GM21515 (cell line): ENCODE measurements around the gene ACVRL1.
"Not testable (repeated sequence)": the region's sequence is repeated elsewhere in the genome, so short reads cannot be mapped to it uniquely, and the experiment has no call there.

Experiments
- ATAC-seq: cut with Tn5 transposase; IDR thresholded peaks from one replicate; pipeline ENCODE4 v1.9.1; 2021; ENCODE audit not compliant: unreplicated experiment

ACVRL1 gene

GRCh38 chr12:51874000-51874399, 33.3 kb upstream of the ACVRL1 start:
- no peak for ATAC-seq

DNA sequence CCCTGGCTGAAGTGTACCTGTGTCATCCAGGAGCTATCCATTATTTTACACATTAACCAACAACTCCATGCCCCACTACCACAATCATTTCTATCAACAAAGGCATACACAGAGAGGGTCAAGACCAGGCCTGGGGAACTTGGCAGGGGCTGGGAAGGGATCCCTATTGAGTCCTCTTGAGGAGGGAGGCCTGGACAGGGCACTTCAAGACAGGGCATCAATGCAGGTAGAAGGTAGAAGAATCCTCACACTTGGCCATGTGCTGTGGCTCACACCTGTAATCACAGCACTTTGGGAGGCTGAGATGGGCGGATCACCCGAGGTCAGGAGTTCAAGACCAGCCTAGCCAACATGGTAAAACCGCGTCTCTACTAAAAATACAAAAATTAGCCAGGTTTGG, 32.8 kb upstream of the ACVRL1 start:
- no peak for ATAC-seq

GRCh38 chr12:51879102-51879501, 28.2 kb upstream of the ACVRL1 start:
- no peak for ATAC-seq

DNA sequence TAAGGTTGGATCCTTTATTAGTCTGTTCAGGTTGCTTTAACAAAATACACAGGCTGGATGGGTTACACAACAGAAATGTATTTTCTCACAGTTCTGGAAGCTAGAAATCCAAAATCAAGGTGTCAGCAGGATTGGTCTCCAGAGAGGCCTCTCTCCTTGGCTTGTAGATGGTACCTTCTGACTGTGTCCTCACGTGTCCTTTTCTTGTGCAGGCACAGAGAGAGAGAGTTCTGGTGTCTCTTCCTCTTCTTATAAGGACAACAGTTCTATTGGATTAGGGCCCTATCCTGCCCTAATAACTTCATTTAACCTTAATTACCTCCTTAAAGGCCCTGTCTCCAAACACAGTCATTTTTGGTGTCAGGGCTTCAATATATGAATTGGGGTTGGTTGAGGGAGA, 24.0 kb upstream of the ACVRL1 start:
- no peak for ATAC-seq

DNA sequence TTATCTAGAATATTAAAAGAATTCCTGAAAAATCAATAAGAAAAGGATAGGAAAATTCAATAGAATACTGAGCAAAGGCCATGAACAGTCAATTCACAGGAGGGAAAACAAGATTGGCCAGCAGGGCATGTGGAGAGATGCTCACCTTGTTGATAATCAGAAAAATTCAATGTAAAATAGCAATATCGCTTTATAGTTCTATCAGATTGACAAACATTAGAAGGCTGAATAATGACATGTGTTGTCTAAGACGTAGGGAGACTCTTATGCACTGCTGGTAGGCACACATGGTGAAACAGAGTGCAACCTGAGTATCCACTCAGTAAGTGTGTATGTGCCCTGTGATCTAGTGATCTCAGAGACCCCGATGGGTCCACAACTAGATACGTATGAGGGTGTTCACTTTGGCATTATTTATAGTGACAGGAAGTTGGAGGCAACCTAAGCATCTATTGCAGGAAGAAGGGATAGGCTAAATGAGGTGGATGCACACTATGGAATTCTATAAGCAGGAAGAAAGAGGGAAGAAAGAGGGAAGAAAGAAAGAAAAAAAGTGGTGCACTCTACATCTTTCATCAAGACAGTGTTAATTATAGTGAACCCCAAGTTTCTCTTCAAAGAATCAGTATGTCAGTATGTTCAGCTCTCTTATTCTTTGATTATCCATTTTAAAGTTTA, 23.2 kb upstream of the ACVRL1 start:
- ATAC-seq, result no peak

- ATAC-seq, result no peak
Measured at GRCh38 chr12:51884676-51885229, 22.6 kb upstream of the ACVRL1 start.

GRCh38 chr12:51885294-51886020, 21.8 kb upstream of the ACVRL1 start:
- not testable (repeated sequence) for ATAC-seq

GRCh38 chr12:51886021-51886710, 21.1 kb upstream of the ACVRL1 start:
- no peak for ATAC-seq

DNA sequence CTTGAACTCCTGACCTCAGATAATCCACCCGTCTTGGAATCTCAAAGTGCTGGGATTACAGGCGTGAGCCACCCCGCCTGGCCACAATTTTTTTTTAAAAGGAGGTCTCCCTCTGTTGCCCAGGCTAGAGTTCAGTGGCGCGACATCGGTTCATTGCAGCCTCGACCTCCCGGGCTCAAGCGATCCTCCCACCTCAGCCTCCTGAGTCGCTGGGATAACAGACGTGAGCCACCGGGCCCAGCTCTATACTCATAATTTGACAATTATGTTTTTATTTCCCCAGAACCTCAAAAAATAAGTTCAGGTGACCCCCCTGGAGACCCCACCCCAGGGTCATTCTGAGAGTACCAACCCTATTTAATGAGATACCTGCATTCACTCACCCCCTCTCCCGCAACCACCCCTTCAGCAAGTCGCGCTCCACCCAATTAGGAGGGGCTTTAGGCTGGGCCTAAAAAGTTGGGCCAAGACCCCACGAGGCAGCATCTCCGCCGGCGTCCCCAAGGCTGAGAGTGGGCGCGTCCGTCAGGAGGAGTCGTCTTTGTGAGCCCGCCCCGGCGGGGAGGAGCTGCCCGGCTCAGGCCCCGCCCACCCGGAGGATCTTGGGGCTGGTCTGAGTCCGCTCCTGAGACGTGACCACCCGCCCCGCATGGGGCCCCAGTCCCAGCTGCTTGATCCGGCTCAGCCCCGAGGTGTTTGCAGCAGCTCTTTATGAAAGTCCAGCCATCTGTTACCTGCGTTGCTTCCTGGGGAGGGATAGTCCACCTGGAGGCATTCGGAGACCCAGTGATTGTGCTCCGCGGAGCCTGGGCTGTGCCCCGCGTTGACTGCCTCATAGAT, 19.6 kb upstream of the ACVRL1 start, which contains the start of gene ANKRD33:
ANKRD33 (plus strand) TSS at position 628 of the 840 bp plus-strand sequence; CDS start at position 712, 84 bp downstream.
- no peak for ATAC-seq

DNA sequence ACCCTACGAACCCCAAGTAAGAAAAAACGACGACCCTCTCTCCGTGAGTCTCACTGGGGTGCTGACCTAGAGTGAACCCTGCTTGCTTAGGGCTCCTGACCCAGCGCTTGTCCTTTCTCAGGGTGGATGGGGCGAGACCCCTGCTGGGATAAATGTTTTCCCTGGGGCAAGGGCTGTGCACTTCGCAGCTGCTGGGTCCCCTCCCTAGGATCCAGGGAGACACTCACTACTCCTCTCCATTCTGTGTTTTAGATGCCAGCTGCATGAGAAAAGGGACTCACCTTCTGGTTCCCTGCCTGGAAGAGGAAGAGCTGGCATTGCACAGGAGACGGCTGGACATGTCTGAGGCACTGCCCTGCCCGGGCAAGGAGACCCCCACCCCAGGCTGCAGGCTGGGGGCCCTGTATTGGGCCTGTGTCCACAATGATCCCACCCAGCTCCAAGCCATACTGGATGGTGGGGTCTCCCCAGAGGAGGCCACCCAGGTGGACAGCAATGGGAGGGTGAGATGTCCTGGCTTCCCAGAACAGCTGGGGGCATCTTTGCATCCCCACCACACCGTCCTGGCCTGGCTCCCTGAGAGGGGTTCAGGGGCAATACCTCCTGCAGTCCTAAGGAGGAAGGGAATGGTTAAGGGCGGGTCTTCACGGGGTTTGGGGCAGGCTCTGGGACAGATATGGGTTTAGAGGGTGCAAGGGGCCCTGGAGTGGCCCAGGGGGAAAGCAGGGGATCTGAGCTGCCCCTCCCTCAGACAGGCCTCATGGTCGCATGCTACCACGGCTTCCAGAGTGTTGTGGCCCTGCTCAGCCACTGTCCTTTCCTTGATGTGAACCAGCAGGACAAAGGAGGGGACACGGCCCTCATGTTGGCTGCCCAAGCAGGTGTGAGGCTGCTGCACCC, 18.7 kb upstream of the ACVRL1 start:
- no peak for ATAC-seq

DNA sequence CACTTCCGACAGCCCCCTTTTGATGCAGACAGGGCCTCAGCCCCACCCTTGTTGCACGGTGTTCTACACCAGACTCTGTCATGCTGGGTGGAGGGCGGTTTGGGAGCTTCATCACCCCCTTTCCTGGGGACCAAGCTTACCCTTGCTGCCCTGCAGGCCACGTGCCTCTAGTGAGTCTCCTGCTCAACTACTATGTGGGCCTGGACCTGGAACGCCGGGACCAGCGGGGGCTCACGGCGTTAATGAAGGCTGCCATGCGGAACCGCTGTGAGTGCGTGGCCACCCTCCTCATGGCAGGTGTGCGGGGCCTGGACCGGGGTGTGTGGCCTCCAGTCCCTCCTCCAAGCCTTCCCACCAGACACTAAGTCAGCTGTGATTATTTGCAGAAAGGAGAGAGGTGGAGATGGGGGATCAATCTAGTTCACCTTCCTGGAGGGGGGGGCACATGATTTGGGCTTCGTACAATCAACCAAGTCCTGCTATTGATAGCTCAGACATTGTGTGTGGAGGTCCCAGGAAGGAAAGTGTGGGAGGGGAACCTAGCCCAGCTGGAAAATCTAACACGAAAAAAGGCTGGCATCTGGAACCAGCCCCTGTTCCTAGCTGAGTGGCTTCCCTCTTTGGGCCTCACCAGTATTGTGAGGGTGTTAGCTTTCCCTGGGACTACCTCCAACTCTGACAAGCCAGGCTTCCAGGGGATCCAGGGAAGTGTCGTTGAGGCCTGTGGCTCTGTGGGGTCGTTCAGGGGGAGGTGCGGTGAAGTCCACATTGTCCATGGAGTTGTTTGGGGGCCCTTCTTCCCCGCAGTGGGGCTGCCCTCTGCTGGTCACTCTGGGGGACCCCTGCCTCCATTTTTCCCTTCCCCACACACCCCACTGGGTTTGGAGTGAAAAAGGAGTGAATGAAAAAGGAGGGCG, 17.8 kb upstream of the ACVRL1 start:
- ATAC-seq, result no peak

DNA sequence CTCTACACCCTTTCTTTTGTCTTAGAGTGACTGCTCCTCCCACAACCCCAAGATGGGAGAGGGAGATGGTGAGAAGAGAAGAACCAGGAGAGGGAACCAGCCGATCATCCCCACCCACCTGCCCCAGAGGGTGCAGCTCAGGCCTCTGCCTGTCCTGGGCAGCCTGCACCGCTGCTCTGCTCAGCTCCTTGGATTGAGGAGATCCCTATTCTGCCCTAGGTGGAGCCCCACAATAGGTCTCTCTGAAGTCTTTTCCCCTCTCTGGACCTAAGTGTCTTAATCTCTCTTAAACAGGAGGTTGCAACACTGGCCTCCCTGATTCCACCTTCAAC, 17.2 kb upstream of the ACVRL1 start:
- no peak for ATAC-seq

GRCh38 chr12:51890511-51891171, 16.7 kb upstream of the ACVRL1 start:
- no peak for ATAC-seq

GRCh38 chr12:51891843-51892242, 15.5 kb upstream of the ACVRL1 start:
- ATAC-seq, result no peak

DNA sequence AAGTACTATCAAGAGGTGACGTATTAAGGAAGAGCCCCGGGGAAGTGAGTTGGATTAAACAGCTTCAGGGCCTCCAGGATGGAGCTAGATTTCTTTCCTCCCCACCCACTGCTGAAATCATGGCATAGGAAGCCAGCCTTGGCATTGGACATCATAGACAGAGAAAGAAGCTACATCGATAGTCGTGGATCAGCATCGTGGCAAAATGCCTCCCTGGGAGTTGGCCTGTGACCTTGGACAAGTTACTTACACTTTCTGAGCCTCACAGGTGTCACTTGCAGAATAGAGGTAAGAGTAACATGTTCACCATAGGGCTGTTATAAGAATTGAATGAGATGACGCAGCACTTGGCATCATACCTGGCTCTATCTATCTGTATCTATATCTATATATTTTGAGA, 13.5 kb upstream of the ACVRL1 start:
- ATAC-seq, result no peak

GRCh38 chr12:51895378-51896135, 11.7 kb upstream of the ACVRL1 start:
- ATAC-seq, result no peak

DNA sequence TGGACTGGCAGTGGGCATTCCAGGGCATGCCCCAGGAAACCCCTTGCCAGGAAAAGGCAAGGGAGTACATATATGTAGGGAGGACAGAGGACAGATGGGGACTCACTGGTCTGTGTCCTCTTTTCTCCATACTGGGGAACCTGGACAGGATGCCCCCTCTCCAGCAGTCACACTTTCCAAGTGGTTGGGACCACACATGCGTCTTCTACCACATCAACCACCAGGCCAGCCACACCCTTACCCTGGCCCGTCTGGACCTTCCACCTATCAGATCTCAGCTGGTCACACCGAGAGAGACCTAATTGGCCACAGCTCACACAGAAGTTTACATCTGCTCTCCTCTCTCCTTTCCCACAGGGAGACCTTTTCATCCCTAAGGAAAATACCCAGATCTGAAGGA, 11.1 kb upstream of the ACVRL1 start:
- no peak for ATAC-seq

- no peak for ATAC-seq
Measured at GRCh38 chr12:51897181-51897580, 10.1 kb upstream of the ACVRL1 start.
